NOMO-1 treated with DMSO at 0.1 percent for 48 hours (cell line): ENCODE results near the gene SATB1.

ENCODE experiments used
- DNase-seq: peaks from one replicate; lab custom pipeline; 2025; ENCODE audit not compliant: unreplicated experiment; lab: John Stamatoyannopoulos, UW

The SATB1 gene

GRCh38 chr3:18402239-18402799 is 22.8 kb downstream of the SATB1 start:
- no peak for DNase-seq

- peak; percentile 41 for DNase-seq
Observed at GRCh38 chr3:18401300-18401961, 23.7 kb downstream of the SATB1 start.

DNA sequence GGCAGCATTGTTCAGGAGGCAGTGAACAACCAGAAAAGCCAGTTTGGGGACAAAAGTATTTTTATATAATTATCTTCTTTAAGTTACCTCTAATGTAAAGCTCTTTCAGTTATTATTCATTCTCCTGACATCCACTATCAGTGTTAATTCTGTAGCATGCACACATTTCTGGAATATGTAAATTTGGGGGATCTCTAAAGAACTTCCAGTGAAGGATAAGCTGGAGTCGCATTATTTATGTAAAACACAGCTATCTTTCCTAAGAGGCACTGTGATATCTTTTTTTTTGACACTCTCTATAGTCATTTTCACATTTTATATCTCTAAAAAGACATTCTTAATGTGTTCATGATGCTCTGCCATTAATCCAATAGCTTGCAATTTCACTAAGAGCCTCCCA is 26.7 kb downstream of the SATB1 start:
- no peak for DNase-seq

DNA sequence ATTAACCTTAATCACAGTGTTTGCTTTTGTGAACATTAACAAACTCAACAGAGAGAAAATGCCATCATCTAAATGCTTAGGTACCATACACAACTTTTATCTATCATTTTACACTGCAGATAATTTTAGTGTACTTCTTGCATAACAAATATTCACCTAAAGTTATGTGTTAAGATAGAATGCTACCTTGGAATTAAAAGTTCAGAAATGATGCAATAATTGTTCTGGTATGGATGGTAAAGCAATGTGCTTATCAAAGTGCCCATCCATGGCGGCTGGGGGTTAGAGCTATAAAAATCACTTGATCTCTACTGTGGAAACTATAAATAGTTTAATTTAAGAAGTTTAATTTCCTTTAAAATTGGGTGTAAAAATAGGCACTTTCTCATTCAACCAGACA is 28.7 kb downstream of the SATB1 start:
- DNase-seq = no peak

- no peak for DNase-seq
Observed at GRCh38 chr3:18394384-18394995, 30.6 kb downstream of the SATB1 start.

DNA sequence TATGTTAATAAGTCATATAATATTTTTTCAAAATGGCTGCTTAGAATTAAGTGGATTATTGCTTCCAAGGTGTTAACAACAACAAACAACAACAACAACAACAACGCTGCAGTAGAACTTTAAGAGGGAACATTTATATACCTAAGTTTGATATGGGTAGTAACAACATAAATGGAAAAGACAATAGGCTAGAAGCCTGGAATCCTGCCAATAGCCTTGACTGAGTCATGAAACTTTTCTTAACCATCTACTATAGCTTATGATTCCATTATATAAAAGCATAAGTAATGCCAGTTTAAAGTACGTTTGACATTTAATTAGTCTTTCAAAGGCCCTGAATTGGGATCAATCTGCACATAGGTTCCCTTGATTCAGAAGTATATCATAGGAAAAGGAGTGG is 31.2 kb downstream of the SATB1 start:
- DNase-seq = no peak

- no peak for DNase-seq
Observed at GRCh38 chr3:18390024-18390660, 35.0 kb downstream of the SATB1 start.

DNA sequence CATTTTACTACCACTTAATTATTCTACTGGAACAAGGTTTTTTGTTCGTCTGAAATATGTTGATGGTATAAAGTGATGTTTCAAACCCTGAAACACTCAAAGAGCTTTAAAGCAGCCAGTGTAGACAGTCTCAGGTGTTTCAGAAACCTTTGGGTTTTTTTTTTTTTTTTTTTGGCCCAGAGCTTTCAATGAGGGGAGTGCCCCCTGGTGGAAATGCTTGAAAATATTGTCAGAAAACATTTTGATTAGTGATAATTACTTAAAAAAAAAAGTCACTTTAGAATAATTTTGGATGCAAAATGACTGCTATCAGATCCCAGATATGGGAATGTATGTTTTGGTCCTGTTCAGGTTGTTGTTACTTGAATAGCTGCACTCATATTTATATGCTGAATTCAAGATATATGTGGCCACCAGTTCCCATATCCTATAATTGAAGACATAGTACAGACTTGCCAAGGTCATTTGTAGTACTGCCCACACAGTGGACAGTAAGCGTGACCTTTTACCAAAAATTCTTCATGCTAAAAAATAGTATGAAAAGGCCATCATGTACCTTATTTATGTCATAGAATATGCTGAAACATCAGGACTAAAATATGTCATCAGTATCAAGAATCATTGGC is 35.9 kb downstream of the SATB1 start:
- DNase-seq = peak; percentile 11

DNA sequence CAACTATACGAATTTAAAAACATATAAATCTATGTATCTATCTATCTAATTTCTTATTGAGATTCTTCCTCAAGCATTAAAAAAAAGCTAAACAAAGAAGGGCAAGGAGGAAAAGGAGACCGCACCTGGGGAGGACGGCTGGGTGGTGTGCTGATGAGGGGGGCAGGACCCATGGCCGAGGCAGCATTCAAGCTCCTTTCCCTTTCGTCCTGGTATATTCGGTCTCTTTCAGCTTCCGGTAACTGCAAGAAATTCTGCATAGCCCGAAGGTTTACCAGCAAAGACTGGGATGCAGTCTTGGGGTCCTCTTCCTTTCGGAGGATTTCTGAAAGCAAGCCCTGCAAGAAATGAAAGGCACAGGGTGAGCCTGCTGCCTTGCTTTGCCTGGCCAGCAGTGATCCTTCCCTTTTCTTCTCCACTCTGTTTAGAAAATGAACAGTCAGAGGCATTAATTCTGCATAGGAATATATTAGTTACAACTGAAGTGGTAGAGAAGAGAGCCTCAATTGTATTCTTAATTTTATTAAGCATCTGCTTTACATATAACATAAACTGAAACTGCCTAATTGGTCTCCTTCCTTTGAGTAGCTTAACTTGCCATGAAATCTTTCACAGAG is 38.8 kb downstream of the SATB1 start:
- no peak for DNase-seq

GRCh38 chr3:18385706-18386105 is 39.4 kb downstream of the SATB1 start:
- DNase-seq = no peak

GRCh38 chr3:18382760-18383369 is 42.3 kb downstream of the SATB1 start:
- no peak for DNase-seq

- DNase-seq = no peak
Observed at GRCh38 chr3:18379647-18380046, 45.5 kb downstream of the SATB1 start.

DNA sequence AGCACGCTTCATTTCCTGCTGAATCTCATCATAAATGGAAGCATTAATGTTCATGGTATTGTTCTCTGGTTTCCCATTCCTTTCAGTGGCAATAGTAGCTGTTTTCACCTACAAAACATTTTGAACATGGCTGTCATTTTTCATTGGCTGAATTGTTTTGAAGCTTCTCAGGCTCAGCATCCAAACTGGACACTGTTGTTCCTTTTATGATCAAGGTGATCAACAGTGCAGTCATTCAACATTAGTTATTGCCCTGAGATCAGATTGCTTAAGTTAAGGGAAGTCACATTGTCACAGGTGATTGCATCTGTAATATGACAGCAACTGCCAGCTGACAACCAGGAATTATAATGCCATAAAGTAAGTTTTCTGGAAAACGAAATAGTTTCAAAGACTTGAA is 46.9 kb downstream of the SATB1 start:
- no peak for DNase-seq

DNA sequence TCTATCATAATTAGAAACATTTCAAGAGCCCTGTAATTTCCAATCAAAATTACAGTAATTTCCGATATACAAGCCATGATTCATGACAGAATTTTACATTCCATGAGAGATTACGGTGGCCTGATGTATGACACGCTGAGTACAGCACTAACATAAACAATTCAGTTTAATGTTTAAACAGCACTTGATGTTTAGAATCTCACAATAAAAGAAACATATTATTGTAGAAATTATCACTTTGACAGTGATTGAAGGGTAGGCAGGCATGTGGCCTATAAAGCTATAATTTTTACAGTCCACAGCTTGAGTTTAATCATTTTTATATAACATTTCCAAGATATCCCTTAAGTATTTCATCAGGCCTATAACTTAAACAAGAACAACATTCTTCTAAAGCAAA is 48.5 kb downstream of the SATB1 start:
- DNase-seq = no peak

GRCh38 chr3:18372786-18373405 is 52.2 kb downstream of the SATB1 start:
- no peak for DNase-seq

GRCh38 chr3:18370672-18371071 is 54.5 kb downstream of the SATB1 start:
- DNase-seq = no peak

GRCh38 chr3:18369551-18370185 is 55.5 kb downstream of the SATB1 start:
- DNase-seq = no peak

DNA sequence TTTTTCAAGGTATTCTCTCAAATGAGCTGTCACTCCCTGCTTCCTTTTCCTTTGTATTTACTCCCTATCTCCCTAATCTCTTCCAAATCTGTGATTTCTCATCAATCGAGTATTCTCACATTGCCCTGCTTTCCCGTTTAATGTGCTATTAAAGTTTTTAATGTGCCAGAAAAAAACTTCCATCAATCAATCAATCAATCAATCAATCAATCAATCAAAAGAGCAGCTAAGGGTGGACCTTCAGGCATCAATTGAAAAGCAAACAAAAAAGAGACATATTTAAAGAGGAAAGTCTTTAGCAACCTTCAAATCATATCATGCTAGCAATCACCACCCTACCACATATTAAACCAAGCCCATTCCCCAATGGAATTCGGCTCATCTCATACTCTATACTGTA is 58.9 kb downstream of the SATB1 start:
- DNase-seq = no peak

GRCh38 chr3:18363338-18363737 is 61.8 kb downstream of the SATB1 start:
- no peak for DNase-seq

- DNase-seq = no peak
Observed at GRCh38 chr3:18357747-18358146, 67.4 kb downstream of the SATB1 start.
